ENCODE measurements around the gene ZC3HAV1. TPM values are rescaled to one million over a fixed set of nuclear protein-coding genes. Genes with fewer than 3 reads are reported as not detected.
"Not testable (repeated sequence)": the region's sequence is repeated elsewhere in the genome, so short reads cannot be mapped to it uniquely, and the experiment has no call there.

The ZC3HAV1 gene
- total RNA-seq, 1 experiment from 2014 or later = 45.8 TPM

- no peak for DNase-seq (ENCODE audit: extremely low read depth, low read depth)
Measured at GRCh38 chr7:139058943-139059342, 50.6 kb downstream of the ZC3HAV1 start.

GRCh38 chr7:139055674-139056073 lies 53.8 kb downstream of the ZC3HAV1 start:
- no peak for DNase-seq (ENCODE audit: extremely low read depth, low read depth)

- not testable (repeated sequence) for DNase-seq (ENCODE audit: extremely low read depth, low read depth)
Measured at GRCh38 chr7:139054656-139055055, 54.9 kb downstream of the ZC3HAV1 start.

GRCh38 chr7:139054101-139054500 lies 55.4 kb downstream of the ZC3HAV1 start:
- no peak for DNase-seq (ENCODE audit: extremely low read depth, low read depth)

- DNase-seq (ENCODE audit: extremely low read depth, low read depth) = no peak
Measured at GRCh38 chr7:139051655-139052054, 57.9 kb downstream of the ZC3HAV1 start.

GRCh38 chr7:139049936-139050335 lies 59.6 kb downstream of the ZC3HAV1 start:
- no peak for DNase-seq (ENCODE audit: extremely low read depth, low read depth)

GRCh38 chr7:139049111-139049510 lies 60.4 kb downstream of the ZC3HAV1 start:
- no peak for DNase-seq (ENCODE audit: extremely low read depth, low read depth)

GRCh38 chr7:139047970-139048369 lies 61.5 kb downstream of the ZC3HAV1 start:
- no peak for DNase-seq (ENCODE audit: extremely low read depth, low read depth)

GRCh38 chr7:139046143-139046542 lies 63.4 kb downstream of the ZC3HAV1 start:
- no peak for DNase-seq (ENCODE audit: extremely low read depth, low read depth)

- no peak for DNase-seq (ENCODE audit: extremely low read depth, low read depth)
Measured at GRCh38 chr7:139044813-139045794, 64.4 kb downstream of the ZC3HAV1 start.

GRCh38 chr7:139043823-139044812 lies 65.4 kb downstream of the ZC3HAV1 start:
- DNase-seq (ENCODE audit: extremely low read depth, low read depth) = peak; percentile 36

- no peak for DNase-seq (ENCODE audit: extremely low read depth, low read depth)
Measured at GRCh38 chr7:139041378-139042085, 68.0 kb downstream of the ZC3HAV1 start.

GRCh38 chr7:139038691-139039090 lies 70.8 kb downstream of the ZC3HAV1 start:
- DNase-seq (ENCODE audit: extremely low read depth, low read depth) = no peak

- no peak for DNase-seq (ENCODE audit: extremely low read depth, low read depth)
Measured at GRCh38 chr7:139036901-139037300, 72.6 kb downstream of the ZC3HAV1 start.

GRCh38 chr7:139035586-139036353 lies 73.8 kb downstream of the ZC3HAV1 start, which contains the start of gene ZC3HAV1L:
ZC3HAV1L (minus strand) TSS chr7:139036042; CDS start chr7:139036017, 25 bp downstream.
- DNase-seq (ENCODE audit: extremely low read depth, low read depth) = peak; percentile 52

- DNase-seq (ENCODE audit: extremely low read depth, low read depth) = no peak
Measured at GRCh38 chr7:139034855-139035585, 74.5 kb downstream of the ZC3HAV1 start.

GRCh38 chr7:139034336-139034735 lies 75.2 kb downstream of the ZC3HAV1 start:
- no peak for DNase-seq (ENCODE audit: extremely low read depth, low read depth)

- no peak for DNase-seq (ENCODE audit: extremely low read depth, low read depth)
Measured at GRCh38 chr7:139033346-139034114, 76.0 kb downstream of the ZC3HAV1 start.
